NK-92 (cell line): Measurements from ENCODE around the gene WNK1.

ENCODE experiments used
- DNase-seq: peaks from one replicate; lab custom pipeline; 2025; ENCODE audit not compliant: unreplicated experiment; lab: John Stamatoyannopoulos, UW

WNK1 gene

GRCh38 chr12:851913-852312 is 99.5 kb downstream of the WNK1 start:
- no peak for DNase-seq

GRCh38 chr12:852864-853263 is 100.5 kb downstream of the WNK1 start:
- no peak for DNase-seq

- no peak for DNase-seq
These were observed 105.2 kb downstream of the WNK1 start for GRCh38 chr12:857611-858010.

- DNase-seq = no peak
These were observed 110.0 kb downstream of the WNK1 start for GRCh38 chr12:862303-862911.

GRCh38 chr12:863285-863684 is 110.9 kb downstream of the WNK1 start:
- no peak for DNase-seq

- no peak for DNase-seq
These were observed 113.2 kb downstream of the WNK1 start for GRCh38 chr12:865614-866013.

- no peak for DNase-seq
These were observed 115.5 kb downstream of the WNK1 start for GRCh38 chr12:867905-868304.

GRCh38 chr12:868722-869121 is 116.3 kb downstream of the WNK1 start:
- no peak for DNase-seq

- no peak for DNase-seq
These were observed 118.0 kb downstream of the WNK1 start for GRCh38 chr12:870378-870777.

GRCh38 chr12:873954-874353 is 121.6 kb downstream of the WNK1 start:
- DNase-seq = no peak

GRCh38 chr12:879641-880040 is 127.3 kb downstream of the WNK1 start:
- DNase-seq = no peak

GRCh38 chr12:880656-881055 is 128.3 kb downstream of the WNK1 start:
- no peak for DNase-seq

GRCh38 chr12:884746-885414 is 132.5 kb downstream of the WNK1 start:
- DNase-seq = no peak

- no peak for DNase-seq
These were observed 133.3 kb downstream of the WNK1 start for GRCh38 chr12:885701-886100.

- DNase-seq = no peak
These were observed 133.8 kb downstream of the WNK1 start for GRCh38 chr12:886206-886605.

- DNase-seq = no peak
These were observed 141.8 kb downstream of the WNK1 start for GRCh38 chr12:894226-894625.

GRCh38 chr12:896031-896430 is 143.7 kb downstream of the WNK1 start:
- no peak for DNase-seq

- DNase-seq = no peak
These were observed 145.0 kb downstream of the WNK1 start for GRCh38 chr12:897386-897785.

GRCh38 chr12:902581-902980 is 150.2 kb downstream of the WNK1 start:
- no peak for DNase-seq

- no peak for DNase-seq
These were observed 150.7 kb downstream of the WNK1 start for GRCh38 chr12:903055-903454.

GRCh38 chr12:904010-904414 is 151.6 kb downstream of the WNK1 start:
- no peak for DNase-seq

GRCh38 chr12:905261-906031 is 153.1 kb downstream of the WNK1 start:
- no peak for DNase-seq
